ENCODE results near the gene MT1B.
"Not testable (repeated sequence)": the region's sequence is repeated elsewhere in the genome, so short reads cannot be mapped to it uniquely, and the experiment has no call there.

The MT1B gene

DNA sequence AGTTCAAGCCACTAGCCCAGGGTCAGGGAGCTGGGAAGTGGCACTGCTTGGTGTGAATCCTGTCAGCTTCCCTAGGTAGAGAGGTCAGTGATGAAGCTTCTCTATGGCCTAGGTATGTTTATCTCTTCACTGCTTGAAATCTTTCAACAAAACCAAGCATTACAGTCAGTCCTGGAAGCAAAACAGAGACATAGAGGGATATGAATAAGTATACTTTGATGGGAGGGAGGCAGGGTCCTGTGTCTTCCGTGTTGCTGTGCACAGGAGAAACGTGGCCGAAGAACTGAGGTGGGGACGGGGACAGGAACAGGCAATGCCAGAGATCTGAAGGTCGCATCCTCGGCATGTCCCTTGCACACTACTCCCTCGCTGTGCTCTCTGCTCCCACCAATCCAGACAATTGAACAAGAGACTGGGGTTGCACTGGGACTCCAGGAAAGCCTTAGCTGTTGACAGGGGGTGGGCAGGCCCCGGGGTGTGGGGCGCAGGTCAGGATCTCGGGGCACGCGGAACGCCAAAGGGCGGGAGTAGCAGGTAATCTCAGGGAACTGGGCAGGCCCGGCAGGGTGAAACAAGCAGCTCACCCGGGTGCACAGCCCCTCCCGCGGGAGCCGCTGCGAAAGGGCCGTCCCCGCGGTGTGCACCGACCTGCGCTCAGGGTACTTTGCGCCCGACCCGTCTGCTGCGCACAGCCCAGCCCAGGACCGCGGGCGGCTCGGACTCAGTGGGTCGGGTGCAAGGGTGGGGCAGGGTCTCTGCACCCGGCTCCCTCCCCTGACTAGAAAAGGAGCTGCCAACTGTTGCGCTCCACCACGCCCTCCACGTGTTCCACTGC is 17.5 kb downstream of the MT1B start, which contains the start of gene MT1H:
Gene MT1H, plus strand, starts transcription at position 810 of the 835 bp plus-strand sequence. CDS start 71 bp downstream, outside the sequence.
- DNase-seq = no peak

DNA sequence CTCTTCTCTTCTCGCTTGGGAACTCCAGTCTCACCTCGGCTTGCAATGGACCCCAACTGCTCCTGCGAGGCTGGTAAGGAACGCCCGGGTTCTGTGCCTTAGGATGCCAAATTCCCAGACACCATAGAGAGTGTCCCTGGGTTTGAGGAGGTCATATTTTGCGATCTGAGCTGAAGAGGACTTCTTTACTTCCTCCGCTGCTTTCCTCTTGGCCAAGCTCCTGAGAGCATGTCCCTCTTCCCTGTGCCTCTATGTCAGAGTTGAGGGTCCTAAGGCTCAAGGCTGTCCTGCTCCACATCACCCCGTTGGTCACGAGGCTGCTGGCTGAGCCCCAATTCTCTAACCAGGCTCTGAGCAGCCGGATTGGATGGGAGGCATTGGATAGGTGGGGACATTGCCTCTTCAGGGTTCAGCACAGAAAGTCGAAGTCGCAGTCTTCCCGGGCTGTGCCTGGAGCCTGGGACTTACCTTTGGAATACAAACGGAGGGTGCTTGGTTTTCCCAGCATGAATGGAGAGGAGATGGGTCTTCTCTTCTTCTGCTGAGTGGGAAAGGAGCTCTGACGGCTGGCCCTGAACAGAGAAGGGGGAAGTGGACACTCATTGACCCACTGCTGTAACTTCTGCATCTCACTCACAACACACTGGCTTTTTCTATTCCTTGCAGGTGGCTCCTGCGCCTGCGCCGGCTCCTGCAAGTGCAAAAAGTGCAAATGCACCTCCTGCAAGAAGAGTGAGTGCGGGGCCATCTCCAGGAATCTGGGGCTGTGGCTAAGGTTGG is 18.3 kb downstream of the MT1B start:
- no peak for DNase-seq

GRCh38 chr16:56670620-56670934 is 18.9 kb downstream of the MT1B start:
- DNase-seq = no peak

DNA sequence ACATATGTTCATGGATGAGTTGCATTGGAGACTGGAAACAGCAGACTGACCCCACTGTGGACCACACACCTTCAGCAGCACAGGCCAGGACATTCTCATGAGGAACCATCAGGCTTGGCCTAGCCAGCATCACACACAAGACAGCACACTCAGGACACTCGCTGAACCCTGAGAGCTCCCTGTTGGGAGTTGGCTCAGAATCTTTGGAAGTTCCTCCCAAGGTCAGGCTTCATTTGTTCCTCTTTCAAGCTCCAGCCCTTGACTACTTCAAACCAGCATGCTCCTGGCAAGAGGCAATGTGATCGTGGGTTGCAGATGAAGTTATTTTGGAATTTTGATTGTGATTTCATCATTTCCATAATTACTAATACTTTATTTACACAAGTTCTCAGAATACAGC is 20.0 kb downstream of the MT1B start:
- not testable (repeated sequence) for DNase-seq

- DNase-seq = not testable (repeated sequence)
Observed at GRCh38 chr16:56672171-56672570, 20.5 kb downstream of the MT1B start.

DNA sequence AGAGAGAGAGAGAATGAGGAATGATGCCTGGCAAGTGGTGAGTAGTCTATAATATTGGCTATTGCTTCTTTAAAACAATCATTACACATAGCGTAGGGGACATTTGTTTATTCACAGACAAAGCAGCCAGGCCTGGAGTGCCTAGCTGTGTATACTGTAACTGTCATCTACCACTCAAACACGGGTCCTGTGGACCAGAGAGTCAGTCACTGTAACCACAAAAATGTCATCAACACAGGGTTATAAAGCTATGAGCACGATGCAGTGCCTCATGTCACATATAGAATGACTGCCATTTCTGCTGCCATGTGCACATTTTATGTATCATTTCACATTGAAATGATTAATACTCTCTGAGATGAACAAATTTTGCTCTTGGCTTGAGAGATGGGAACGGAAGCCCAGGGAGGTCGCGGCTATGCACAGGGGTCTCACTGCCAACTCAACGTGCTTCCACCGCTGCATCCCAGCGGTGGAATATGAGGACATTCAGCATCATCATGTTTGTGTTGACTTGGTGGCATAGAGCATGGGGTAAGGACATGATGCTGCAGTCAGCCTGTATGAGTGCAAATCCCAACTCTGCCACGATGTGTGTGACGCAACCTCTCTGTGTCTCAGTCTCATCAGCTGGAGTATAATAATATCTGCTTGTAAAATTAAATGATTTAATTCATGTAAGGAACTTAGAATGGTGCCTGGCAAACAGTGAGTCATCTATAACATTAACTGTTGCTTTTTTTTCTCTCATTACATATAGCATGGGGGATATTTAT is 21.3 kb downstream of the MT1B start:
- no peak for DNase-seq

DNA sequence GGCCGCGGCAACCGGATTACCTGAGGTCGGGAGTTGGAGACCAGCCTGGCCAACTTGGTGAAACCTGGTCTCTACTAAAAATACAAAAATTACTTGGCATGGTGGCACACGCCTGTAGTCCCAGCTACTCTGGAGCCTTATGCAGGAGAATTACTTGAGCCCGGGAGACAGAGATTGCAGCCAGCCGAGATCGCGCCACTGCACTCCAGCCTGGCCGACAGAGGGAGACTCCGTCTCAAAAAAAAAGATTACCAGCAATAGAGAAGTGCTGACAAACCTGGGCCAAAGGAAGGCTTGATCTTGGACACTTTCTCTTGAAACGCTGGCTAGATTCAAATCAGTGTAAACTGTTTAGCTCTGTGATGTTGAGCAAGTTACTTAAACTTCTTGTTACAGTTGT is 22.2 kb downstream of the MT1B start:
- peak; percentile 56 for DNase-seq

GRCh38 chr16:56674570-56674969 is 22.9 kb downstream of the MT1B start:
- DNase-seq = not testable (repeated sequence)

DNA sequence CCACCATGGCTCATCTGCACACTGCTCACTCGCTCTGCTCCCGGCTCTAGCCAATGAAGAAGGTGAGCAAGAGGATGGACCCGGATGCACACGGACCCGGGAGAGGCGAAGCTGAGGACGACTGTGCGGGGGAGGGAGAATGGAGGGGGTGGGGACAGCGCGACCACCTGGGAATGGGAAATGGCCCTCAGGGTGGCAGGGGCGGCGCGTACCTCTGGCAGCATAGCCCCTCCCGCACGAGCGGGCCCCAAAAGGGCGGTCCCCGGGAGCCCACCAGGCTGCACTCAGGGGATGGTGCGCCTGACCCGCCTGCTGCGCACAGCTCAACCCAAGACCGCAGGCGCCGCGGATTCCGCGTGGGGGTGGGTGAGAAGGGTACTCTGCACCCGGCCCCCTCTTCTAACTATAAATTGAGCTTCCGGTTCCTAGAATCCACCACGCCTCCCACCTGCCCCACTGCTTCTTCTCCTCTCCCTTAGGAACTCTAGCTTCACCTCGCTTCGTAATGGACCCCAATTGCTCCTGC is 24.1 kb downstream of the MT1B start:
- no peak for DNase-seq

- DNase-seq = no peak
Observed at GRCh38 chr16:56677474-56677873, 25.8 kb downstream of the MT1B start.

DNA sequence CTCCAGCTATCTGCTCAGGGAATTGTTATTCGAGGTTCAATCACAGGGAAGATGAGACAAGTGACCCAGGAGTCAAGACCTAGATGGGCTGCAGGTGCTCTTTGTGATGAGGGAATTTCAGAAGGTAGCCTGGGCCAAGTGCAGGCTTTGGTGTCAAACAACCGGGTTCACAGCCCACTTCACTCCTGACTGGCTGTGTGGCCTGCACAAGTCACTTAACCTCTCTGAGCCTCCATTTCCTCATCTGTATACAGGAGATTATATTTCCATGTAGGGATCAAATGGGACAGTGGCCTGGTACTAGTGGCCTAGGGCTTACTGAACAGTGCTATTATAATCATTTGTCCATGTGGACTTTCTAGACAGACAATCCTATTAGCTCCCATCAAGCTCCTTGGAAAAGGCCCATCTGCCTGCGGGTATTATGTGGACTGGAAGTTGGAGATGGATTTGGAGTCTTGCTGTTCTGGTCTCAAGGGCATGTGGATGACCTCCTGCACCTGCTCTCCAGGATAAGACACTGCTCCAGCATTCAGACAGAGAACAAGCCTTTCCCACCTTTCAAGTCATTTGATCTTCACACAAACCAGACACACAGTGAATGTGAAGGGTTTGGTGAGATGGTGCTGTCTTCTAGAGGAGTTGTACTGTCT is 27.5 kb downstream of the MT1B start:
- DNase-seq = no peak

DNA sequence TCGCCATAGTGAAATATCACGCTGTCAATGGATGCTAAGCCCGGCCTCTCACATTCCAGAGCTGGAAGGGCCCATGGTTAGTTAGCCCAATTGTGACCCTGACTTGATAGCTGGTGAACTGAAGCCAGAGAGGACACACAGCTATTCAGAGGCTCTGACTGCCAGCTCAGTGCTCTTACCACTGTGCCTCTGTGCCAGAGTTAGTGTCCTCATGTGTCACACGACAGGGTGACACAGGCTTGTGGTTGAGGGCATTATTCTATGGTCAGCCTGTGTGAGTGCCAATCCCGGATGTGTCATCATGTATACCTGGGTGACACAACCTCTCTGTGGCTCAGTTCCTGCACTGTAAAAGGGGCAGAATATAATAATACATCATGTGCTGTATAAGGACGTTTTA is 28.1 kb downstream of the MT1B start:
- no peak for DNase-seq

GRCh38 chr16:56681939-56682702 is 30.4 kb downstream of the MT1B start, which contains the start of gene MT1X:
Gene MT1X, plus strand, starts transcription at chr16:56682470. Its CDS starts 71 bp downstream, at chr16:56682541.
- DNase-seq = peak; percentile 90

DNA sequence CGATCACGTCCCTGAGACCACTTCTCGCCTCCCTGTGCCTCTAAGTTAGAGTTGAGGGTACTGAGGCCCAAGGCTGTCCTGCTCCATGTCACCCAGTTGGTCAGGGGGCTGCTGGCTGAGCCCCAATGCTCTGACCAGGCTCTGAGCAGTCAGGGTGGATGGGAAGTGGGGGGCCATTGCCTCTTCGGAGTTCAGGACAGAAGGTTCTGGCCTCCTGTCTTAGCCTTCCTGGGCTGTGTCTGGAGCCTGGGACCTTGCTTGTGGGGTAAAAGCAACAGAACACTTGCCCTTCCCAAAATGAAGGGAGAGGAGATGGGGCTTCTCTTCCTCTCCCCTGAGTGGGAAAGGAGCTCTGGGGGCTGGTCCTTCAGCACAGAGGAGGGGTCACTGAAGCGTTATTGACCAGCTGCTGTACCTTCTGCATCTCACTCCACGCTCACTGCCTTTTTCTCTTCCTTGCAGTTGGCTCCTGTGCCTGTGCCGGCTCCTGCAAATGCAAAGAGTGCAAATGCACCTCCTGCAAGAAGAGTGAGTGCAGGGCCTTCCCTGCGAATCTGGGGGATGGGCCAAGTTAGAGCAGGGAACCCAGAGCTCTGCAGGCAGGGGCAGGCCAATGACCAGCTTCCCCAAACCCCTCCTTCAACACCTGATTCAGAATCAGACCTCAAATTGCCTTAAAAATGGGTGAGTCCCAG is 31.2 kb downstream of the MT1B start:
- DNase-seq = no peak

GRCh38 chr16:56683424-56684172 is 31.9 kb downstream of the MT1B start:
- DNase-seq = no peak

GRCh38 chr16:56684256-56684925 is 32.7 kb downstream of the MT1B start:
- DNase-seq = no peak

GRCh38 chr16:56684926-56685590 is 33.4 kb downstream of the MT1B start:
- no peak for DNase-seq

- DNase-seq = no peak
Observed at GRCh38 chr16:56686758-56687157, 35.1 kb downstream of the MT1B start.

- DNase-seq = no peak
Observed at GRCh38 chr16:56688762-56689161, 37.1 kb downstream of the MT1B start.

Data from eye (tissue), 1 donor.